WTC11 (cell line): ENCODE measurements around the gene PCGF3.

Source experiments
- ARID4B ChIP-seq: sonication (generic); formaldehyde crosslinking; IDR thresholded peaks from 2 replicates; pipeline ENCODE4 v1.8.0; 2023; ENCODE audit warnings: missing genetic modification reagents, mild to moderate bottlenecking, borderline replicate concordance
- CREM ChIP-seq: sonication (generic); formaldehyde crosslinking; IDR thresholded peaks from 2 replicates; pipeline ENCODE4 v1.8.1; 2022; ENCODE audit warnings: mild to moderate bottlenecking, missing genetic modification reagents, moderate library complexity
- CTCF ChIP-seq: fragments of 200-600 bp; IDR thresholded peaks from 2 replicates; pipeline ENCODE4 v1.8.0; 2022; ENCODE audit warnings: antibody characterized with exemption
- ESRRA ChIP-seq: sonication (generic); formaldehyde crosslinking; IDR thresholded peaks from 2 replicates; pipeline ENCODE4 v1.8.1; 2022; ENCODE audit warnings: mild to moderate bottlenecking, missing genetic modification reagents, borderline replicate concordance
- FOXP1 ChIP-seq: sonication (generic); formaldehyde crosslinking; IDR thresholded peaks from 2 replicates; pipeline ENCODE4 v1.8.0; 2022; ENCODE audit warnings: missing genetic modification reagents, mild to moderate bottlenecking, moderate library complexity, borderline replicate concordance
- GABPB1 ChIP-seq: sonication (generic); formaldehyde crosslinking; IDR thresholded peaks from 2 replicates; pipeline ENCODE4 v1.8.1; 2023; ENCODE audit warnings: mild to moderate bottlenecking, missing genetic modification reagents
- HMGA2 ChIP-seq: fragments of 250-450 bp; sonication (Bioruptor Pico); IDR thresholded peaks from 2 replicates; pipeline ENCODE4 v1.4.0; 2021; ENCODE audit warnings: mild to moderate bottlenecking, moderate library complexity
- HMGXB4 ChIP-seq: sonication (generic); formaldehyde crosslinking; IDR thresholded peaks from 2 replicates; pipeline ENCODE4 v1.8.1; 2023; ENCODE audit warnings: mild to moderate bottlenecking, moderate library complexity, missing genetic modification reagents
- NFYB ChIP-seq: sonication (generic); formaldehyde crosslinking; conservative IDR thresholded peaks from 2 replicates; pipeline ENCODE4 v1.8.0; 2022; ENCODE audit warnings: low read depth, missing genetic modification reagents
- SP1 ChIP-seq: sonication (generic); formaldehyde crosslinking; conservative IDR thresholded peaks from 2 replicates; pipeline ENCODE4 v1.8.1; 2022; ENCODE audit warnings: missing genetic modification reagents
- STAT6 ChIP-seq: sonication (generic); formaldehyde crosslinking; conservative IDR thresholded peaks from 2 replicates; pipeline ENCODE4 v1.8.1; 2023; ENCODE audit warnings: mild to moderate bottlenecking, low read depth, missing genetic modification reagents, moderate library complexity
- USF2 ChIP-seq: sonication (generic); formaldehyde crosslinking; IDR thresholded peaks from 2 replicates; pipeline ENCODE4 v1.8.1; 2023; ENCODE audit warnings: mild to moderate bottlenecking, missing genetic modification reagents, moderate library complexity
- TF ChIP-seq, protein P1 (sequence below): sonication (generic); formaldehyde crosslinking; IDR thresholded peaks from 2 replicates; pipeline ENCODE4 v1.8.0; 2022; ENCODE audit warnings: mild to moderate bottlenecking, missing genetic modification reagents
- TF ChIP-seq, protein P2 (sequence below): sonication (generic); formaldehyde crosslinking; IDR thresholded peaks from 2 replicates; pipeline ENCODE4 v1.8.1; 2022; ENCODE audit warnings: low read depth, missing genetic modification reagents, borderline replicate concordance

DNA sequence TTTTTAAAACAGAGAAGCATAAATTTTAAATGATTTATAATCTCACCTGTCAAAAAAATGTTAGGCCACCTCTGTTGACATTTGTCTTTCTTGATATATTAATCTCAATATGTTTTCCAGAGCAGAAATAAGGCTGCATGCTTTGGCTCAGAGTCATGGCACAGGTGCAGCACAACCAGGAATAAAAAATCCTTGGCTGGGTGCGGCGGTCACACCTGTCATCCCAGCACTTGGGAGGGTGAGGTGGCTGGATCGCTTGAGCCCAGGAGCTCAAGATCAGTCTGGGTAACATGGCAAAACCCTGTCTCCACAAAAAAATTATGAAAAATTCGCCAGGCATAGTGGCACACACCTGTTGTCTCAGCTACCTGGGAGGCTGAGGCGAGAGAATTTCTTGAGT is 102.2 kb downstream of the PCGF3 start:
- no peak for TF ChIP-seq USF2 (CRISPR knock-in tag)
- TF ChIP-seq, protein P1, sequence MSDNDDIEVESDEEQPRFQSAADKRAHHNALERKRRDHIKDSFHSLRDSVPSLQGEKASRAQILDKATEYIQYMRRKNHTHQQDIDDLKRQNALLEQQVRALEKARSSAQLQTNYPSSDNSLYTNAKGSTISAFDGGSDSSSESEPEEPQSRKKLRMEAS (CRISPR knock-in tag), result no peak
- TF ChIP-seq CTCF, result no peak
- no peak for TF ChIP-seq SP1
- no peak for TF ChIP-seq HMGXB4
- TF ChIP-seq CREM, result no peak
- TF ChIP-seq ARID4B (CRISPR knock-in tag), result no peak
- no peak for TF ChIP-seq NFYB
- no peak for TF ChIP-seq FOXP1 (CRISPR knock-in tag)
- TF ChIP-seq STAT6 (CRISPR knock-in tag), result no peak
- TF ChIP-seq ESRRA, result no peak
- no peak for TF ChIP-seq HMGA2 (CRISPR knock-in tag)
- no peak for TF ChIP-seq GABPB1 (CRISPR knock-in tag)
- TF ChIP-seq, protein P2, sequence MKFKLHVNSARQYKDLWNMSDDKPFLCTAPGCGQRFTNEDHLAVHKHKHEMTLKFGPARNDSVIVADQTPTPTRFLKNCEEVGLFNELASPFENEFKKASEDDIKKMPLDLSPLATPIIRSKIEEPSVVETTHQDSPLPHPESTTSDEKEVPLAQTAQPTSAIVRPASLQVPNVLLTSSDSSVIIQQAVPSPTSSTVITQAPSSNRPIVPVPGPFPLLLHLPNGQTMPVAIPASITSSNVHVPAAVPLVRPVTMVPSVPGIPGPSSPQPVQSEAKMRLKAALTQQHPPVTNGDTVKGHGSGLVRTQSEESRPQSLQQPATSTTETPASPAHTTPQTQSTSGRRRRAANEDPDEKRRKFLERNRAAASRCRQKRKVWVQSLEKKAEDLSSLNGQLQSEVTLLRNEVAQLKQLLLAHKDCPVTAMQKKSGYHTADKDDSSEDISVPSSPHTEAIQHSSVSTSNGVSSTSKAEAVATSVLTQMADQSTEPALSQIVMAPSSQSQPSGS (CRISPR knock-in tag), result no peak
